Inferior parietal cortex (tissue), 1 donor: Measurements from ENCODE around the gene PLP1.
"Not testable (repeated sequence)": the region's sequence is repeated elsewhere in the genome, so short reads cannot be mapped to it uniquely, and the experiment has no call there.

ENCODE experiments used
- DNase-seq: peaks from one replicate; pipeline ENCODE4 v3.0.0-alpha.2; 2016; ENCODE audit errors: extremely low spot score

The PLP1 gene

DNA sequence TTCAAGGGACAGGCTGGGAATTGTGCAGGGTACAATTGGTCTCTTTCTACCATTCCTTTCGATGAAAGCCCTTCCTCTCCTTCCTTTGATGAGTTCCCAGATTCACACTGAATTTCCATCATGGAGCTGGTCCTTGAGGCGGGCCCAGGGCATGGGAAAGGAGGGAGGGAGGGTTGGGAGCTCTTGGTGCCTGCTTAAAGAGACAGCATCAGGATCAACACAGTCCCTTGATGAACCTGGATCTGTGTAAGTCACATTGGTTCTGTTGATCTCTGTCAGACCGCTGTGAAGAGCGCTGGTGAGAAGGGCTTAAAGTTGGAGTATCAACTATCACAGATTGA lies 4.4 kb downstream of the PLP1 start:
- DNase-seq = no peak

DNA sequence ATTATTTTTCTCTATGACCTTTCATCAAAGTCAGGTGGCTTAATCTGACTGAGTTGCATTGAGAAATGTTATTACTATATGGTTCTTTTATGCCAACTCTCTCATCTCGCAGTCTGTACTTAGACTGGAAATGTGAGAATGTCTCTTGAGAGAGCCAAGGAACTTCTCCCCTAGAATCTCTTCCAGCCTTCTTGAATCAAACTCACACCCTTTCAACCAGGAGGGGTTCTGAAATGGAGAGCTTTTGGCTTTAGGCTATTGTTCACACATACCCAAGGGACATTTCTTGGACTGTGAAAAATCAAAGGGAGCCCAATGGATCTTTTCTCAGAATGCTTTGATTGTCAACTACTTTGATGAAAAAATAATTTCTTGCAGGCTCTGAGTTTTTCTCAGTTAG lies 5.1 kb downstream of the PLP1 start:
- no peak for DNase-seq

DNA sequence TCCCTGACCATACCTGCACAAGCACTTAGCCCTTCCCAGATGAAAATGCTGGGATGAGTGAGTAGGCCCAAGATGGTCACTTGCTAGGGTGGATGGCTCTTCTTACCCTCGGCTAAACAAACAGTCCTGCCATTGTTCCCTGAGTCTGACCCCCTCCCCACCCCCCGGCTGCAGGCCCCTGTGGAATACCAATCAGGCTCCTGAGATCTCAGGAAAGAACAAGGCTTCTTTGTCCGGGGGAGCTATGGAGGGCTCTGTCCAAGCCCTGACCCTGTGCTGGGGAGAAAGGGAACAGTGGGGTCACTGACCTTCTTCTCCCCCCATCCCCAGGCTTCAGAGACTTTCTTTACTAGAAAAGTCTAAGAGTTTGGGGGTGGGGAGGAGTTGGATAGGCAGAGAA lies 6.0 kb downstream of the PLP1 start:
- peak; percentile 29 for DNase-seq

DNA sequence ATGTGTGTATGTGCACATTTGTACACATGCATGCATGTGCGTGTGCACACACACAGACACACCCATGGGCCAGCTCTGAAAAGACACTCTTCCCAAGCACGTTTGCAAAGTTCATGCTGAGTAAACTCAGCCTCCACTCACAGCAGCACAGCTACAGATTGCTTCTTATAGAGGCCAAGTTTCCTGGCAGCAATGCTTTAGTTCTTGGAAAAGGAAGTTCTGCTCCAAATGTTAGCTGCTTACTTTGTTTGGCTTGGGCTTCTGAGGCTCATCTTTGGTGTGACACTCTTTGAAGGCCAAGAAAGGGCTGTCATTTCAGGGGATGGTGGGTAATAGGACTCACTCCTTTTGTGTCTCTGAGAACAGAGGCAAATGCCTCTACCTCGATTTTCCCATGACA lies 6.6 kb downstream of the PLP1 start:
- DNase-seq = peak; percentile 7

DNA sequence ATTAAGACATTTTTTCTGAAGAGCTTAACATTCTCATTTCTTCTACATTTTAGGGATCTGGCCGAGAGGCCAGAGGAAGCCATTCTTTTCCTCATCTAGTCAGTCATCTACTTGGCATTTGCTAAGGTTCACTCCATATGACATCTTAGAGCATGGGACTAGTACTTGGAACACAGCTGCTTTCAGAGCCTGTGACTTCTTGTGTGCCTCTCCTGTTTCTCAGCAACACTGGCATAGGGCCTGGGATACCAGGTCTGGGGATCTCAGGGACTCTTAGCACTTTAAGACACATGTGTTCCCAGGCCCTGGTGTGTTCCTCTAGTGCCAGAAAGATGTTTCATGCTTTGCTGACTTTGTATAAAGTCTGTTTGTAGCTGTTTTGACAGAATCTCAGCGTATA lies 7.3 kb downstream of the PLP1 start:
- no peak for DNase-seq

DNA sequence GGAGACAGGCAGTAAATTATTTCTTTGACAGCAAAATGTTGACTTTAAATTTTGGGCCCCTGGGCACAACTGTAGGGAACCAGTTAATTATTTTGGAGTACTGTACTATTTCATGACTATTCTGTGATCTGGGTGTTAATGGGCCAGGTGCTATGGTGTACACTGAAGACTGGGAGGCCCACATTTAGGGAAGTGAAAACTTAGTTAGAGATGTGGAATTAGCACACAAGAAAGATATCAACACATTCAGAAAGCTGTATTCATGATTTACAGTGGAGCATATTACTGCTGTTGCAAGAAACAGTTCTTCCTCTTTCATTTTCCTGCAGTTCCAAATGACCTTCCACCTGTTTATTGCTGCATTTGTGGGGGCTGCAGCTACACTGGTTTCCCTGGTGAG lies 12.4 kb downstream of the PLP1 start:
- DNase-seq = no peak

DNA sequence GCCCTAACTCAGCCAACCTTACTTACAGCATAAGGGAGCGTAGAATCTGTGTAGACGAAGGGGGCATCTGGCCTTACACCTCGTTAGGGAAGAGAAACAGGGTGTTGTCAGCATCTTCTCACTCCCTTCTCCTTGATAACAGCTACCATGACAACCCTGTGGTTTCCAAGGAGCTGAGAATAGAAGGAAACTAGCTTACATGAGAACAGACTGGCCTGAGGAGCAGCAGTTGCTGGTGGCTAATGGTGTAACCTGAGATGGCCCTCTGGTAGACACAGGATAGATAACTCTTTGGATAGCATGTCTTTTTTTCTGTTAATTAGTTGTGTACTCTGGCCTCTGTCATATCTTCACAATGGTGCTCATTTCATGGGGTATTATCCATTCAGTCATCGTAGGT lies 14.6 kb downstream of the PLP1 start:
- no peak for DNase-seq

DNA sequence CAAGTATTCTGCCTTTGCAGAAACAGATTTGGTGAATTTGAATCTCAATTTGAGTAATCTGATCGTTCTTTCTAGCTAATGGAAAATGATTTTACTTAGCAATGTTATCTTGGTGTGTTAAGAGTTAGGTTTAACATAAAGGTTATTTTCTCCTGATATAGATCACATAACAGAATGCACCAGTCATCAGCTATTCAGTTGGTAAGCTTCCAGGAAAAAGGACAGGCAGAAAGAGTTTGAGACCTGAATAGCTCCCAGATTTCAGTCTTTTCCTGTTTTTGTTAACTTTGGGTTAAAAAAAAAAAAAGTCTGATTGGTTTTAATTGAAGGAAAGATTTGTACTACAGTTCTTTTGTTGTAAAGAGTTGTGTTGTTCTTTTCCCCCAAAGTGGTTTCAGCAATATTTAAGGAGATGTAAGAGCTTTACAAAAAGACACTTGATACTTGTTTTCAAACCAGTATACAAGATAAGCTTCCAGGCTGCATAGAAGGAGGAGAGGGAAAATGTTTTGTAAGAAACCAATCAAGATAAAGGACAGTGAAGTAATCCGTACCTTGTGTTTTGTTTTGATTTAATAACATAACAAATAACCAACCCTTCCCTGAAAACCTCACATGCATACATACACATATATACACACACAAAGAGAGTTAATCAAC lies 15.3 kb downstream of the PLP1 start:
- DNase-seq = no peak

DNA sequence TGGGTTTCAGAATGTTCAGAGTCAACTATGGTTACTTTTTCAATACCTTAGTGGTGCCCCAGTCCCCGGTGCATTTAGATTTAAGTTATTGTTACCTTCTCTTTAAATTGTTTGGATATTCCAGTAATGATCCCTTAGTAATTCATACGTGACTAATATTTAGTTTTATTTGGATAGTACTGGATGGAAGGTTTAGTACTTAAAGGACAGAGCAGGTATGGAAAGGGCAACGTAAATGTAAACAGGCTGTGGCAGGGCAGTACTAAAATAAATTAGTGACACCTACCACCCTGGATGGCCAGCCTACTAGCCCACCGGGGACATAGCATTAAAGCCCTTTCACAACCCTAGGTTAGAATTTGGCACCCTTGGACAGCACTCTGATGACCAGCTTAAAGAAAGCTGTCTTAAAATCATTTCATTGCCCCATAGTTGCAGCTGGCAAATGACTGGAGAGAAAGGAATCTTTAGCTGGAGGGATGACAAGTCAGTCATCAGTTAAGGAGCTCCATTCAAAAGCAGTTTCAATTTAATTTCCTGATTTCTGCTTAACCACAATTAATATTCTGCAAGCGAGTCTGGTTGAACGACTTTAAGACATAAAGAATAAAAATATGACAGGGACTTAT lies 16.4 kb downstream of the PLP1 start:
- peak; percentile 13 for DNase-seq

DNA sequence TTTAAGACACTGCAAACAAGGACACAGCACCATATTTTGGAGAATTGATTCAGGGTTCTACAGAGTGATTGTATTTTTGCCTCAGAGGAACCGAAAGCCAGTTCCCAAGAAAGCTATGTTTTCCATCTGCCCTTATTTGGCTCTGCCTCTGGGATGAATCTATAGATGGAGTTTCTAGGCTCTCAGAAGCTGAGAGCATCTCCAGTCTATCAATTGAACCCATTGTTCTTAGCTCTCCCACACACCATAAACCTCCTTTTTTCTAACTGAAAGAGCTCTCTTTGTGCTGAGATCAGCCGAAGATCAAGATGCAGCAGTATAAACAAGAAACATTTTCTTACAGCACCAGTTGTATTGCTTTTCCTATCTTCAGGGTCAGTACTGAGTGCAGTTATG lies 16.9 kb downstream of the PLP1 start:
- DNase-seq = peak; percentile 43

DNA sequence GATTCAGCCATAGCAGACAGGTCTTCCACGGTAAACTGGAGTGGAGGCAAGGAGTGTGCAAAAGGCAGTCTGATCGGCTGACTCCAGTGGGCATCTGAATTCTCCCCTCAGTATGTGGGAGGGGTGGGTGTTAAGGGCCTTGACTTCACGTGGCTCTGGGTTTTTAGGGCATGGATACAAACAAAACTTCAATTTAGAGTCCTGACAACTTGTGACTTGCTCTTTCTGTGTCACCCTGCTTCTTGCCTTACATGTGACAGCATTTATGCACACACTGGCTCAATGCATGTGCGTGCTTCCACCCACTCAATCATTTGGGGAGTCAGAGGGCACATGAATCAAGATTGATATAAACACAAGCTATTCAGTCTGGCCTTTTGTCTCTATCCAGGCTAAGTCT lies 17.5 kb downstream of the PLP1 start:
- DNase-seq = no peak

DNA sequence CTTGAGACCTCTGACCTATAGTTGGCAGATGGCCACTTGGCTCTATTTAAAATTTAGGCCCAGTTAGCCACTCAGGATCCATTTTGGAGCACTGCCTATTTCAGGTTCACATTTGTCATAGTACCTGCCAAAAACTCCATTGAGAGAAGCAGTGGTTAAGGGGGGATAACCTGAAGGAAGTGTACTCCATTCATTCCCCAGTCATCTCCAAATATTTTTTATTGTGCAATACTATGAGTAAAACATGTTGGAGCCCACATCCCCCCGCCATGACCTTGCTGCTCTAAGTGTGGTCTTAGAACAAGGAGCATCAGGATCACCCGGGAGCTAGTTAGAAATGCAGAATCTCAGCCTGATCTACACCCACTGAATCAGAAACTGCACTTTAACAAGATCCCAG lies 21.1 kb downstream of the PLP1 start:
- no peak for DNase-seq

DNA sequence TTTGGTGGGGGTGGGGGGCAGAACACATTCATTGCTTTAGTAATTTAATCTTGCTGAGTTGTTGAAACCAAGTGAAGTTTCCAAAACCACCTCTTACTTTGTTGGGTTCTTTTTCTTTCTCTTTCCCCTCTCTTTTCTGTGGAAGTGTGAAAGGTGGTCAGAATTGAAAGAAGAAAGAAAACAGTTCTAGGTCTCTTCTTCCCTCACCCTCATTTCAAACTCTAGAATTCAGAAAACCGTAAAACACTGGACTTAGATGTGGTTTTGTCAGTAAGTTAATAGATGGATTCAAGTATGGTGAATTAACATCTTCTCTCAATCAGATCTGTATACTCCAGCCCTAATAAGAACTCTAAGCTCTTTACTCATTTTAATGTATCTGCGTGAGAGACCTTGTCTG lies 23.7 kb downstream of the PLP1 start:
- DNase-seq = no peak

DNA sequence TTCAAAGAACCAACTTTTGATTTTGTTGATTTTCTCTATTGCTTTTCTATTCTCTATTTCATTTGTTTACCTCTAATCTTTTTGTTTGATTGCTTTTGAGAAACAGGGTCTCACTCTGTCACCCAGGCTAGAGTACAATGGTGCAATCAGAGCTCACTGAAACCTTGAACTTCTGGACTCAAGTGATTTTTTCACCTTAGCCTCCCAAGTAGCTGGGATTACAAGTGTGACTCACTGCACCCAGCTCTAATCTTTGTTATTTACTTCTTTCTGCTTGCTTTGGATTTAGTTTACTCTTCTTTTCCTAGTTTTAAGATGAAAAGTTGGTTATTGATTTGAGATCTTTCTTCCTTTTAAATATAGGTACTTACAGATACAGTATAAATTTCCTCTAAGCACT lies 29.2 kb downstream of the PLP1 start:
- no peak for DNase-seq

DNA sequence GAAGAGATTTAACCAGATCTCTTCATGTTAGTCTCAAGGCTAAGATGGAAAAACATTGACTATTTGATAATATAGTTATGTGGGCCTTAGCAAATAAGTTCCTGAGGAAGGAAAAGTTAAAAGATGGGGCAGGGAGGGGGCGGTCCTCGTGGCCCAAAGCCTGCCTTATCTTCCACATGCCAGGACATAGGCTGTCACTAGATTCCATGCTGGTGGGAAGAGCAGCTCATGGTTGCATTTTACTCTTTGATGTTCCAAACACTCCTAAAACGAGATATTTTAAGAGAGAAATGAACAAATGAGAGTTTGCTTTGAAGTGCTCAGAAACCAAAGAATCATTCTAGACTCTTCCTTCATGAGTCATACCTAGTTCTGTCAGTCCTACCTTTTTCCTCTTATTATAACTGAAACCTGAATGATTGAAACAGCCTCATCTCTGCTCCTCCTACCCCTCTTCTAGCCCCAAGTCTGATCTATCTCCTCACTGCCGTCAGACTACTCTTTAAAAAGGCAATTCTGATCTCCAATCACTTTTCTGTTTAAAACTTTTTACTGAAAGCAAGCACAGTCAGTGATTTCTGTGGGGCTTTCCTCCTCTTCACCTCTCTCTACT lies 30.3 kb downstream of the PLP1 start:
- no peak for DNase-seq

DNA sequence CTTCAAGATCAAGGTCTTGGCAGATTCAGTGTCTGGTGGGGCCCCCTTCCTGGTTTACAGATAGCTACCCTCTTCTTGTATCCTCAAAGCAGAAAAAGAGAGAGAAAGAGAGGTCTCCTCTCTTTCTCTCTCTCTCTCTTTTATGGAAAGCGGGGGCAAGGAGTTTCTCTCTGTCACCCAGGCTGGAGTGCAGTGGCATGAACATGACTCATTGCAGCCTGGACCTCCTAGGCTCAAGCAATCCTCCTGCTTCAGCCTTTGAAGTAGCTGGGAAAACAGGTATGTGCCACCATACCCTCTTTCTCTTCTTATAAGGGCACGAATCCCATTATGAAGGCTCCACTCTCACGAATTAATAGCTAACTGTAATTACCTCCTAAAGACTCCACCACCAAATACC lies 35.2 kb downstream of the PLP1 start:
- DNase-seq = no peak

DNA sequence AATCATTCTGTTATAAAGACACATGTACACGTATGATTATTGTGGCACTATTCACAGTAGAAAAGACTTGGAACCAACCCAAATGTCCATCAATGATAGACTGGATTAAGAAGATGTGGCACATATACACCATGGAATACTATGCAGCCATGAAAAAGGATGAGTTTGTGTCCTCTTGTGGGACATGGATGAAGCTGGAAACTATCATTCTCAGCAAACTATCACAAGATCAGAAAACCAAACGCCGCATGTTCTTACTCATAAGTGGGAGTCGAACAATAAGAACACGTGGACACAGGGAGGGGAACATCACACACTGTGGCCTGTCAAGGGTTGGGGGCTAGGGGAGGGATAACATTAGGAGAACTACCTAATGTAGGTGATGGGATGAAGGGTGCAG lies 40.5 kb downstream of the PLP1 start:
- not testable (repeated sequence) for DNase-seq

DNA sequence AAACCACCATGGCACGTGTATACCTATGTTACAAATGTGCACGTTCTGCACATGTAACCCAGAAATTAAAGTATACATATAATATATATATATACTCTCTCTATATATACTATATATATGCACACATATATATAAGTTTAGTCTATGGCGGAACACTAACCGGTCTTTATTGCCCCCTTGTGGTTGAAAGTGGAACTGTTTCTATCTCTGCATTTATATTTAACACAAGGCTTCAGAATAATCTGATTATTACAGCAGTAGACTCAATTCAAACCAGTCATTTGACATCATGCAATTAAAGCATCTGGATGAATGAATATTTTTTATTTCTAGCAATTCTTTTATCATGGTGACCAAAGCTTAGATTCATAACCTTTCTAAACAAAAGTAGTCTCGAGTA lies 40.9 kb downstream of the PLP1 start:
- peak; percentile 81 for DNase-seq

DNA sequence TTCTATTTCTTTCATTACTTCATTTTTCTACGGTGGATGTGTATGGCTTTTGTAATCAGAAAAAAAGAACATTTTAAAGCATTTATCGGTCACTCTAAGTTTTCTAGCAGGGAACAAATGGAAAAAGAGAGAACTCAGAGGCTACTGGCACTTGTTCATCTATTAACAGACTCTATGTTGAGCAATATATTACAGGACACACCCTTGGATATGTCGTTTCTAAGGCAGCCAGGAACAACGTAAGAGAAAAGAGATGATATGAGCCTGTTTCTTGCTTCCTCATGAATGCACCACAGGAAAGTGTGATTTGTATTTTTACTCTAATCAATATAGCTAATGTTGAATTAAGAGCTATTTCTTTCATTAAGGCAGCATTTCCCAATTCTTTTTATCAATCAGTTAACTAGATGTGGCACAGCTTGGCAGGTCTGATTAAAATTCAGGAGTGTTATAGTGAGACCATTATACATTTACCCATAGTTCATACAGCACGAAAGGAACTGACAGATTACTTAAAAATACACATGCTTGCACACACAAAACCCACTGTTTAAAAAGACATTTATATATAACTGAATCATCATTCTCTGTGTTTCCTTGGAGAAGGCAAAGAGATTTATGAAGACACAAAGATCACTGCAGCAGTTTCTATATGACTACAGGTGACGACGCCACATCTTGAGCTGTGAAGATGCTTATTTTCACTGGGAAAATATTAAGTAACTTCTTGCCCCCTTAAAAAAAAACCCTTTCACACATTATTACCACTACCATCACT lies 42.4 kb downstream of the PLP1 start:
- DNase-seq = peak; percentile 10

DNA sequence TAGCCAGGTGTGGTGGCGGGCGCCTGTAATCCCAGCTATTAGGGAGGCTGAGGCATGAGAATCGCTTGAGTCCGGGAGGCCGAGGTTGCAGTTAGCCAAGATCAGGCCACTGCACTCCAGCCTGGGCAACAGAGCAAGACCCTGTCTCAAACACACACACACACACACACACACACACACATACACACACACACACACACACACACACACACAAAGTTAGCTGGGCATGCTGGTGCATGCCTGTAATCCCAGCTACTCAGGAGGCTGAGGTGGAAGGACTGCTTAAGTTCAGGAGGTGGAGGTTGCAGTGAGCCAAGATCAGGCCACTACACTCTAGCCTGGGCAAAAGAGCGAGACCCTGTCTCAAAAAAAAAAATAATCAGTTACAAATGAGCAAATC lies 44.2 kb downstream of the PLP1 start:
- DNase-seq = not testable (repeated sequence)

DNA sequence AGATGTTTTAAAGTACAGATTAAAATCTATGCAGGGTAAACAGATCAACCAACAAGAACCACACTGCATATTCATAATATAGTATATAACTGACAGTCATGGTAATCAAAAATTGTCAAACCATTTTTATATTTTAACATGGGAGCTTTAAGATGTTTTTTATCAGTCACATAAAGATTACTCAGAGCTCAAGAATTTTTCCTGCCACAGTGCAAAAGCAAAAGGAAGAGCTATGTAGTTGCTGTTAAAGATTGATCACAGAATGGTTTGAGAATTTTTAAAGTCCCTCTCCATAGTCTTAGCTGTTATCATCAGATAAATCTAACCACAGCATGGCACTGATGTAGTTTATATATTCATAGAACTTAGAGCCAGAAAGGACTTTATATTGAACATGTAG lies 47.0 kb downstream of the PLP1 start:
- no peak for DNase-seq

DNA sequence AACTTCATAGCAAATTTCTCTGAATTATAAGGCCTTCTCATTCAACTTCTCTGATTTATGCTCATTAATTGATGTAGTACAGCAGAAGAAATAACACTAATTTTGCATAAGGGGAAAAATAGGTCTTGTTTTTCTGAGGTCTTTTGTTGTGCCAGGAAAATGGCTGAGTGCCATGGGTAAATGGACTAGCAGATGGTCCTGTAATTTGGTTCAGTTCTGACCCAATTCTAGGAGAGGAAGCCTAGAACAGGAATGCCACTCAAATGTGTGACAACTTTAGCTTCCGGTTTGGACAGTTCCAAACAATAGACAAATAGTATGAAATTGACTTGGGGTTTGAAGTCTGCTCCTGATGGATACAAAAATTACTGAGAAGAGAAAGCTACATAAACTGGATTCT lies 49.2 kb downstream of the PLP1 start:
- no peak for DNase-seq

DNA sequence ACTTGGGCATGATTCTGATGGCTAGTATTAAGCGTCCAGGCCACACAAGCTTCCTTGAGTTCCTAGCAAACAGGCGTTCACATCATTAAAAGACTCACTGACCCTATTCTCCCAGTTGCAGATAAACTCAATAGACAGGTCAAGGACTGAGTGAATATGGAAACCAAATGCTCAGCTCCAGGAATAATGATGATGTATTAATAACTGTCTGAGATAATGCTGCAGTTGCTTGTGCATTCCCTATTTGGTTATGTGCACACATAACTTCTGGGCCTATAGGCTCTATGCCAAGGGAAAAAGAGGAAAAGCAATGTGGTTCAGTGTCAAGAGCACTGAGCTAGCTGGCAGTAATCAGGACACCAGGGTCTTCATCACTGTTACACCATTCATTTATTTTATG lies 51.9 kb downstream of the PLP1 start:
- no peak for DNase-seq
